NOMO-1 treated with DMSO at 0.1 percent for 48 hours (cell line): ENCODE results near the gene RIPK3.
"Not testable (repeated sequence)": the region's sequence is repeated elsewhere in the genome, so short reads cannot be mapped to it uniquely, and the experiment has no call there.

Source experiments
- DNase-seq: peaks from one replicate; lab custom pipeline; 2025; ENCODE audit not compliant: unreplicated experiment; lab: John Stamatoyannopoulos, UW

RIPK3 gene

DNA sequence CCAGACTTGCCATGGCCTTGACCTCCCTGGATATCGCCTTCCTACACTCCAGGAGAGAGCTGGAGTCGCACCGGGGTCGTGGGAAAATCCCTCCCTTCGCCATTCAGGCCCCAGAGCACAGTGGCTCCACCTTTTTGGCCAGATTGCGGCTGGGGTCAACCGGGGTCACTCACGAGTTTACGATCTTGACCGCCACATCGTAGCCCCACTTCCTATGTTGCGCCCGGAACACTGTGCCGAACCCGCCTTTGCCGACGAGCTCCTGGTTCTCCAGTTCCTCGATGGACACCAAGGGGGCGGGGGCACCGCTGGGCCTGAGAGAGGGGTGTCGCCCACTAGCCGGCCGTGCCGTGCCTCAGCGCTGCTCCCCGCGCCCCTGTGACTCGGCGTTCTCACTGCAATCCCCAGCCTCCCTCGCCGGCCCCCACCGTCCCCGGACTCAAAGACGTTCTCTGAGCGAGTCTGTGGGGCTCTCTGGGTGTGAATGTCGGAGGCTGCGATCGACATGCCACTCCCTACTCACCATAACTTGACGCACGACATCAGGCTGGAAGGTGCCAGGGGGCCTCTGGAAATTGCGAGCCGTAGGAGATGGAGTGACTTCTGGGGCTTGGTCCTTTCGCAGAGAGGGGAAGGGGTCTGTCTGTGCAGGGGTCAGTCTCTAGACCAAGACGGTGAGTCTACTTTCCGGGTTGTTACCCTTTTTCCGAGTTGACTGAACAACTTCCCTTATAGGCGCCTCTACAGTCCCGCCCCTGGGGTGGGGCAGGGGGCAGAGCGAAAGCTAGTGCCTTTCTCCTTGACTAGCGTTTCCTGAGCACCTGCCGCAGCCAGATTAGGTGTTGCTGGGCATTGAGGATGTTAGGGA lies at the start of gene RIPK3:
Gene RIPK3, minus strand, starts transcription at position 708 of the 868 bp plus-strand sequence. Its CDS starts 165 bp downstream, at position 543.
- peak; percentile 70 for DNase-seq

DNA sequence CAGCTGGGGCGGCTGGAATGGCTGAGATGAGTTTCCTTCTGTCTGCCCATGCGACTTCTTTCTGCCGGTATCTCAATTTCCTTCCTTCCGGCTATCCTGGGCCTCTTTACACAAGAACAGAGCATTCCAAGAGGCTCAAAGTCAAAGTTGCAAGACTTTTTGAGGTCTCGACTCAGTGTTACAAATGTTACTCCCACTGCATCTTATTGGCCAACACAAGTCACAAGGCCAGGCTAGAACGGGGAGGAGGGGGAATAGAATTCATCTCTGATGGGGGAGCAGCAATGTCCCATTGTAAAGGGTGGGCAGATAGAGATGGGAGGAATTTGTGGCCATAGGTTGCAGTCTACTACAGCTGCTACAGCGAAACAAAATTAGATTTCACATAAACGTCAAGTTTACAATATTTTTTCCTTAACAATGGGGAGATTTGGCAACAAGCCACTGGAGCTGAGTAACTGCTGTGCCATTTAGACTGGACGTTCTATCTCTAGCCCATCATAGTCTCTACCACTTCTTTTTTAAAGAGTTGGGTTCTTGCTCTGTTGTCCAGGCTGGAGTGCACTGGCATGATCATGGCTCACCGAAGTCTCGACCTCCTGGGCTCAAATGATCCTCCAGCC lies 49.5 kb upstream of the RIPK3 start:
- no peak for DNase-seq

DNA sequence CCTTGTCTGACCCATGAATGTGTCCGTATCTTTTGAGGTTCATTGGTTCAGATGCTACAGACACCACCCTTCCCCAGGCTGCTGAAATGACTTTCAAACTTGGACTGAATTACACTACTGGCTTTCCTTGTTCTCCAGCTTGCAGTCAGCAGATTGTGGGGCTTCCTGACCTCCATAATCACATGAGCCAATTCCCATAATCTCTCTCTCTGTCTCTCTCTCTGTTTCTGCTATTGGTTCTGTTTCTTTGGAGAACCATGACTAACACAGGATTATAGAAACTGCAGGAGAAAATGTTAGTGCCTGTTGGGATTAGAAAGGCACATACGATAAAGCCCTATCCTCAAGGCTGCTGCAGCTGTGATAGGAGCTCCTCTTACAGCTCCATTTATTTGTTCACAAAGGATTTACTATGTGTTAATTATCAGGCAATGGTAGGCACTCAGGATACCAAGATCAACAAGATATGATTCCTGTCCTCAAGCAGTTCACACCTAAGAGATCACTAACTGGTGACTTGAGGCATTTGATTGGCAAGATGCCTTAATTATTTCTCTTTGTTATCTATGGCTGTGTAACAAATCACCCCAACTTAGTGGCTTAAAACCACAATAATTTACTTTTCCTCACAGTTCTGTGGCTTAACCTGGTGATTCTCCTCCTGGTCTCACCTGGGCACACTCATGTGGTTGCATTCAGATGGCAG lies 48.8 kb upstream of the RIPK3 start:
- DNase-seq = no peak

DNA sequence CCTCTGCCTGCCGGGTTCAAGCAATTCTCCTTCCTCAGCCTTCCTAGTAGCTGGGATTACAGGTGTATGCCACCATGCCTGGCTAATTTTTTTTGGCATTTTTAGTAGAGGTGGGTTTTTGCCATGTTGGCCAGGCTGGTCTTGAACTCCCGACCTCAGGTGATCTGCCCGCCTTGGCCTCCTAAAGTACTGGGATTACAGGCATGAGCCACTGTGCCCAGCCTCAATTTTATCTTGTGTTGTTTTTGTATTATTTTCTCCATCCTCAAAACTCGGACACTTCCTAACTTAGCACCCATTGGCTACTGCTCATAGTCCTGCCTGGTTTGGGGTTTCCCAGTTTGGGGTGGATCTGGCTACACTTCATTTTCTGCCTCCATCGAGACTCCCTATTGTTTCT lies 47.8 kb upstream of the RIPK3 start:
- not testable (repeated sequence) for DNase-seq

DNA sequence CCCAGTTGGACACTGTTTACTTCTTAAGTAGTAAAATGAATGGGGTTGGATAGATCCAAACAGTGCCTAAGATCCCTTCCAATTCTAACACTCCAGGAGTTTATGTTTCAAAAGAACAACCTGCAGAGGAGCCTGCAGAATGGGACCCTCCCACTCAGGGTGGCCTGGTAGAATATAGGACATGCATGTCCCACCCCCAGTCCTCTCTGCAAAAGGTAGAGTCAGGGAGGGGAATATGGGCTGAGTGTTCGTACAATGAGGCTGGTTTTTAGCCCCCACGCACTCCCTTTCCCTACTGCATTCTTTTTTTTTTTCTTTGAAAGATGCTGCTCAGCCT lies 47.2 kb upstream of the RIPK3 start:
- DNase-seq = no peak

DNA sequence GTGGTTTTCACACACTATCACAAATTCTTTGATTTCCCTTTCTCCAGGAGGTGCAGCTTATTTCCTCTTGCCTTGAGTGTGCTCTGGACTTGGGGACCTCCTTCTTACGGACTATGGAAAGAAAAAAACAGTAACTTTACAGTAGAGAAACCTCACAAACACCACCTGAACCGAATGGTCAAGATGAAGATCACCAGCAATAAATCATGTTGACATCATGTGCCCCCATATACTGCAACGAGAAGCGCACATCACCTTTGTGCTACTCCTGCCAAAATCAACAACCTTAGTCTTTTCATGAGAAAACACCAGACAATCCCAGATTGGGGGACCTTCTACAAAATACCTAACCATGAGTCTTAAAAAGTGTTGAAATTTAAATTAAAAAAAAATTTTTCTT lies 45.7 kb upstream of the RIPK3 start:
- no peak for DNase-seq

DNA sequence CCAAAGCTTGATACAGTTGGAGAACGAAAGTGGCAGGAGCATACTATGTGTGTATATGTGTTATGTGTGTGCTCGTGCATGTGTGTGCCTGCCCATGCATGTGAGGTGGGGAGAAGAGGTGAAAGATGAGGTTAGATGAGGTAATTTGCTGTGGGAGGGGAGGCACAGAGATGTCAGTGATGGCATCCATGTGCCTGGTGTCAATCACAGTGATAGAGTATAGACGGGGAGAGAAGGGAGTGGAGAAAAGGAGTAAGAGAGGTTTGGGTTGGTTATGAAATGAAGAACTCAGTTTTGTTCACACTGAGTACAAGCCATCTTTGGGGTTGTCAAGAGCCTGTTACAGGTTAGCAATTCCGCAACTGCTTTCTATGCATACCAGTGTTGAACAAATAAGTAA lies 44.4 kb upstream of the RIPK3 start:
- DNase-seq = no peak

DNA sequence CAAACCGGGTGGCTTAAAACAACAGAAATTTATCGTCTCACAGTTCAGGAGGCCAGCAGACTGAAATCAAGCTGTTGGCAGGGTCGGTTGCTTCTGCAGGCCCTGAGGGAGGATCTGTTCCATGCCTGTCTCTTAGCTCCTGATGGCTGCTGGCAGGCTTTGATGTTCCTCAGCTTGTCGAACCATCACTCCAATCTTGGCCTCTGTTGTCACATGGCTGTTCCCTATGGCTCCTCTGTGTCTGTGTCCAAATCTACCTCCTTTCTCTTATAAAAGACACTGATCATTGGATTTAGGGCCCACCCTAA lies 42.2 kb upstream of the RIPK3 start:
- DNase-seq = no peak

DNA sequence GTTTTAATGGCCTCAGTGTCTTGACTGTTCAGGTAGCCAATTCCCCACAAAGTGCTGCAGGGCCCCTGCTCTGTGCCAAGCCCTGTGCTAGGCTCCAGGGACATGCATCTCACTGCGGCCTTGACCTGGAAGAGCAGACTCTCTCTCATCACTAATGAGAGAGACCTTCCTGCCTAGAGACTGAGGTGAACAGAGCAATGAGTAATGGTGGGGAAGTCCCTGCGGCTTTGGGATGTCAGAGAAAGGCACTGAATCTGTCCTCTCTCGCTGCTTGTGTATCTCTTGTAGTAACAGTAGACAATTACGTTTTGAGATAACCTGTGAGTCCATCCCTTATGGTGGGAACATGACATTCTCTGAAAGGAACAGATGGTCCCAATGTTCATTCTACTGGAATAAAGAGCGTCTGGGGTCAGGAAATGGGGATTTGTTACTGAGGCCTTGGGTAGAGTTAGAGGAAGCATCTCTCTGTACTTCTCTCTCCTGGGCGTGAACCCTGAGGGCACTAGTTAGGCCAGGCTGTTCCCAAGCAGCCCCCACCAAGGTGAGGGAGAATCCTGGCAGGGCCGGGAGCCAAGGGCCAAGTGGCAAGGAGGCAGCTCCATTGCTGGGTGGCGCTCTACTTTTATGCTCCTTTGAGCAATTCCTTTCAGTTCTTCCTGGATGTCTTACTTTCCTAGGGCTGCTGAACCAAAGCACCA lies 41.7 kb upstream of the RIPK3 start:
- DNase-seq = no peak

DNA sequence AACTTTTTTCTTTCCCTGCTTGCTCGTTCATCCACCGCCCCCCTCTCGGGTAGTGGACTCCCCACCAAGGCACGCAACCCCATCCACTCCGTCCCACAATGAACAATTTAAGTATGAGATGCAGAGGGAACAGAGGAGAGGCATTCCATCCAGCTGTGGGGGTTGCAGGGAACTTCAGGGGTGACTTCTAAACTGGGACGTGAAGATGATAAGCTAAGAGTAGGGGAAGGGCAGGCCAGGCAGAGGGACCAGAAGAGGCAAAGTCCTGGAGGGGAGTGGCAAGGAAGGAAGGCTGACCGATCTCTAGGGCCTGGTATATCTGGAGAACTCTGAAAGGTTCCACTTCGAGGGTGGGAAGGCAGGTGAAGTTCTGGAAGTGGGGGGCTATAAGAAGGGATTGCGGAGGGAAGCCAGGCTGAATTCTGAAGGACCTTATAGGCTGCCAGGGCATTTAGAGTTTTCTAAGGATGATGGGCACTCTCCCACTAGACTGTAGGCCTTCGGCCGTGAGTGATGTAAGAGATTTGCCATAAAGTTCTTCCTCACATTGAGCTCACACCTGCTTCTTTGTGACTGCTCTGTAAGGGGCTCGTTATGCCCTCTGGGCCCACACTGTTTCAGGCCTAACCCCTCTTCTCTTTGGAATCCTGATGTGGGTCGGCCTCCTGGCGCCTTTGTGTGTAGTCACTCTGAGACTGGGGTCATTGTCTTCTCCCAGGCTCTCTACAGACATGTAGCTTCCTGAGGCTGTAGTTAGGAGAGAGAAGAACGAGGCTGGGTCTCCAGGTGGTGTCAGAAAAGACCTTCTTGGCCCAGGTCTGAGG lies 40.3 kb upstream of the RIPK3 start:
- no peak for DNase-seq

DNA sequence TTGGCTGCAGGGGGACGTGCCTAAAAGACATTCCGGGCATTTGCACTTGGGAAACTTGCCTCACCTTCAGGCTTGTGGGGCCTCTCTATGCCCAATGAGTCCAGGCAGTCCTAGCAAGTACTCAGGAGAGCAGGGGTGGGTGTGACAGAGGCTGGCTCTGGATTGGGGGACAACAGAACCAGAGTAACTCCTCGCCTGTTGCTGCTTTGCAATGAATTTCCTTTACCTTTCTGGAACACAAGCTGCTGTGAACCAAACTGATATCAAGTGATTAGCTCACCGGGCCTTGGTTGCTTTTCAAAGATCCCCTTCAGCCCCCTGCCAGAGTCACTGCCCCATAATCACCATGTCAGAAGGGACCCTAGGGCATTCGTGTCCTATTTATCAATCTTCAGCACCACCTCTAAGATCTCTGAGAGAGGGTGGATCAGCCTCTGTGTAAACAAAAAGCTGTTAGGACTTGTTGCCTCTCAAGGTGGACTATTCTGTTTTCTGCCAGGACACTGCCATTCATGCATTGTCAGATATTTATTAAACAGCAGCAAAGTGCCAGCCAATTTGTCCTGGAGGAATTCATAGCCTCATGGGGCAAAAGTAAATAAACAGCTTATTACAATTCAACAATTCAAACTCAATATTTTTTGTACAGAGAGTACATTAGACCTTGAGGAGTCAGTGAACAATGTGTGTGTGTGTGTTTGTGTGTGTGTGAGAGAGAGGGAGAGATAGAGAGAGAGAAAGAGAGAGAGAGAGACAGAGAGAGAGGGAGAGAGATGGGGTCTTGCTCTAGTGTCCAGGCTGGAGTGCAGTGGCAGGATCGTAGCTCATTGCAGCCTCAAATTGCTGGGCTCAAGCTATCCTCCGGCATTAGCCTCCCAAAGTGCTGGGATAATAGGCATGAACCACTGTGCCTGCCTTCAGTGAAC lies 39.5 kb upstream of the RIPK3 start:
- no peak for DNase-seq

DNA sequence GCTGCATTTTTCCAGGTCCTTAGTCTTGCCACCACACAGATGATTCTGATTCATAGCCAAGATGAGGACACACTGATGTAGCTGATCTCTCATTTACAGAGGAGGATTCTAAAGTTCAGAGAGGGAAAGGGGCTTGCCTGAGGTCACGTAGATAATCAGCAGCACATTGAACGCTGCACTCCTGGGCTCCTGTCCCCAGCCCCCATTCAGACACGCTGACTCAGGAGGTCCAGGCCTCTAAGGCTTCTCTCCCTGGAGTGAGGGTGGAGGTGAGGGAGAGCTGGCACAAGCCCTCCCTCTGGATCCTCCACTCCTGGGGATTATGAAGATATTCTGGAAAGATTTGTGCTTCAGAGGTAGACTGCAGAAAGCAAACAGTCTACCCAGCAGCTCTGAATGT lies 38.5 kb upstream of the RIPK3 start:
- DNase-seq = no peak

DNA sequence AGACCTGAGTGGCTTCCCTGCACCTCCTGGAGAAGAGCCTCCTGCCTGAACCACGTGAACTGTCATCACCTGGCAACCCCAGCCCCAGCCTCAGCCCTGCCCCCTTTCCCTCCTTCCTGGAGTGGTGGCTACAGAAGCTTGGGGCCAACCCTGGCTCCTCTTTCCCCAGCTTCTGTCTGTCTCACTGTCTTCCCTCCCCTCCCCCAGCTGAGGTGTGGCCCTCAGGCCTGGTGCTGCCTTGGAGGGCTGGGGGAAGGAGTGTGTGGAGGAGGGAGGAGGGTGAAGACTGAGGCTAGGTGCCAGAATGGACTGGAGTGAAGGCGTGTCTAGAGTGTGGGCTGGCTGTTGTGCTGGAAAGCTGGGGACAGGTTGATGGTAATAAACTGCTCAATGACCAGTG lies 37.9 kb upstream of the RIPK3 start:
- DNase-seq = no peak

DNA sequence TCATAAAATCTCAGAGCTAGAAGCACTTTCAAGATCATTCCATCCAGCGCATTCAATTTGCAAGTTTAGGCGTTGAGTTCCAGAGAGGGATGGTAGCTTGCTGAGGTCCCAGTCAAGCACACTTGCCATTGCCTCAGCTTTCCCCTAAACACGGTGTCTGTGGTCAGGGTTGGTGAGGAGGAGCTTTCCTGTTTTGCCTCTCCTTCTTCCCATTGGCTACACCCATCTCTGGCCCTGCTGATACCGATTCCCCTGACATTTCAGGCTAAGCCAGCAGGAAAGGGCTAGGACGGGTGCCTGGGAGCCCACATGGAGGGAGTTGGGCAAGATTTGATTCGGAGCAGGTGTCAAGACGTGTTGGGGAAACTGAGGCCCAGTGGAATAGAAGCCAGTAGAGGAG lies 37.3 kb upstream of the RIPK3 start:
- no peak for DNase-seq

DNA sequence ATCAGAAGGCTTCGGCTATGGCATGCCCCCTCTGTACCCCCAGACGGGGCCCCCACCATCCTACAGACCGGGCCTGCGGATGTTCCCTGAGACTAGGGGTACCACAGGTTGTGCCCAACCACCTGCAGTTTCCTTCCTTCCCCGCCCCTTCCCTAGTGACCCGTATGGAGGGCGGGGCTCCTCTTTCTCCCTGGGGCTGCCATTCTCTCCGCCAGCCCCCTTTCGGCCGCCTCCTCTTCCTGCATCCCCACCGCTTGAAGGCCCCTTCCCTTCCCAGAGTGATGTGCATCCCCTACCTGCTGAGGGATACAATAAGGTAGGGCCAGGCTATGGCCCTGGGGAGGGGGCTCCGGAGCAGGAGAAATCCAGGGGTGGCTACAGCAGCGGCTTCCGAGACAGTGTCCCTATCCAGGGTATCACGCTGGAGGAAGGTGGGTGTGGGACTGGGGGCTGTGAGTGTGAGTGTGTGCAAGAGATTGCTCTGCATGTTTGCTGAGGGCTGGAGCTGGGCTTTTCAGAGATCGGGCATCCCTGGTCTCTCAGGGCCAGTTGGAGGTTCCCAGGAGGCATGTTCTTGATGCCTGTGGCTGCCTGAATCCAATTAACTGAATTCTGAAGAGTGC lies 36.8 kb upstream of the RIPK3 start:
- no peak for DNase-seq

DNA sequence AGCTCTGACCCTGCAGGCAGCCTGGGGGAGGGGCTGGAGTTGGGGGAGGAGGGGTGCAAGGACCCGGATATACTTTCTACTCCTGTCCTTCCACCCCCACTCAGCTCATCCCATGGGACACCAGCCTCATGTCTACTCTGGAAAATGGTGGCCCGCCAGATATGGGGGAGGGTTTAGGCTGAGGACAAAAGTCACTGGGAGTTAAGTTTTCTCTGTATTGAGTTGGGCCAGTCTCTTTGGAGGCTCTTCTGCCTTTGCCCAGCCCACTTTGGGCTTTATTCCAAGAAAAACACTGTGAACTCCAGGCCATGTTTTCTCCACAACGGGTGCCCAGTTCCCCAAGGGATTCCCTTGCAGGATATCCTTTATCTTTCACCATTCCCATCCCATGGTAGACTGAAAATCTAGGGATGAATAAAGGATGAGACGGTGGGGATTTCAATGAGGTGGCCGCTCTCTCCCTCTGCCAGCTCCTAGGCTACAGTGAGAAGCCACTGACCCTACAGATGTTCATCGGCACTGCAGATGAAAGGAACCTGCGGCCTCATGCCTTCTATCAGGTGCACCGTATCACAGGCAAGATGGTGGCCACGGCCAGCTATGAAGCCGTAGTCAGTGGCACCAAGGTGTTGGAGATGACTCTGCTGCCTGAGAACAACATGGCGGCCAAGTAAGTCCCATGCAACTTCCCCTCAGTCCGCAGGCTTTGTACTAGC lies 33.1 kb upstream of the RIPK3 start:
- no peak for DNase-seq

DNA sequence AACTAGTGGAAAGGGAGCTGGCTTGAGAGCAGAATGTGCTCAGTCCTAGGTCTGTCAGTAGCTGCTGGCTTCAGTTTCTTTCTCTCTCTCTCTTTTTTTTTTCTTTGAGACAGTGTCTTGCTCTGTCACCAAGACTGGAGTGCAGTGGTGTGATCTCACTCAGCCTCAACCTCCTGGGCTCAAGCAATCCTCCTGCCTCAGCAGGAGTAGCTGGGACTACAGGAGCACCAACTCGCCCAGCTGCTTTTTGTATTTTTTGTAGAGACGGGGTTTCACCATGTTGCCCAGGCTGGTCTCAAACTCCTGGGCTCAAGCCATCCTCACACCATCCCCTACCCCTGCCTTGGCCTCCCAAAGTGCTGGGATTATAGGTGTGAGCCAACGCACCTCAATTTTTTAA lies 31.8 kb upstream of the RIPK3 start:
- not testable (repeated sequence) for DNase-seq

DNA sequence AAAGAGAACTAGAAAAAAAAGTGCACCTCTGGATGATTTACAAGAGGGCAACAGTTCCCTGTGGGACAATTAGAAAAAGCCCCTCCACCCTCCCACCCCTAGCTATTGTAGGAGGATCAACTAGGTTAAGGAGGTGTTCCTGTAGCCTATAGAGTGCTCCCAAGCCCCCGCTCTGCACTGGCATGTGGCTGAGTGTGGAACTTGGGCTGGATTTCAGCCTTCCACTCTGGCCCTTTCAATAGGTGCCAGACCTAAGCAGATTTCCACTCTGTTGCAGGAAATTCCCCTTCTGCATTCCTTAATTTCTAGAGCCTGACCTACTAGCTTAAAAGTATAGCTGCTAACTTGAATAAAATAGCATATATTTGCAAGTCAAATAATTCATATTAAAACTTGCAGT lies 31.0 kb upstream of the RIPK3 start:
- DNase-seq = no peak
